Hypothalamus (tissue), 51 donors: ENCODE measurements around the gene STAU1.
A peak's percentile ranks its signal among the peaks of the same experiment; 100 is the strongest.
"Not testable (repeated sequence)": the region's sequence is repeated elsewhere in the genome, so short reads cannot be mapped to it uniquely, and the experiment has no call there.

Experiments
- DNase-seq, 51 donors: peaks; one replicate each; lab custom pipeline; 2025; lab: John Stamatoyannopoulos, UW

The STAU1 gene

DNA sequence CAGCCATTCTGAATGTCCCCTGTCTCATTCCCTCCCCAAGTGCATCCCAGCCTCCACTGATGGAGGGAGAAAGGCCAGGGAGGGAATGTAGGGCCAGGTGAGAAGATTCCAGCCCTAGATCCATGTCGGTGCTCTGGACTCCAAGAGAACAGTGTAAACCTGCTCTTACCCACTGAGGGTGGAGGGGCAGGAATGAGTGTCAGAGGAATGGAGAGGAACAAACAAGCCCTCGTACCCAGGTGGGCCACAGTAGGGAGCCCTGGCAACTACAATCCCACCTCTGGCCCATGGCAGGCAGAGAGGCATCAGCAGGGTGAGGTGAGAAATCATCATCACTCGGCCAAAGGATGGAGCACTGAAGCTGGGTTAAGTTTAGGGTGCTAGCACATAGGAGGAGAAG is 54.6 kb downstream of the STAU1 start:
- DNase-seq = no peak

DNA sequence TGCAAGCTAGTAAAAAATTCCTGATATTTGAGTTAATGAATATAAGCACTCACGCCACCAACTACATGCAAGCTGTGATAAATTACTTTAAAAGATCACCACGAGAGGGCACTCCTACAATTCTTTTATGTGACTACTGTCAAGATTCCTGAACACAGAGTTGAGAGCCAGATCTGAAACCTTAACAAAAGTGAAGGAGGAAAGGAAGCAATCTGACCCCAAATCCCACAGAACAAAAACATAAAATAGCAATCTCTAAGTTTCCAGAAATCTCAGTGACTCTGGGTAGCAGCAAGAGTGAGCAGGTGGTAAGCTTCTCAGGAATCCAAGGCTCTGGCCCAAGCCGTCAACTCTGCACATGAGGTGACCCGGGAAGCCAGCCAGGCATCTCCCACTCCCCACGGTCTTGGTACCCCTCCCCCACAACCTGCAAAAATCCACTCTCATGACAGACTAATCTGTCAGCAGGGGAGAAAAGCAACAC is 55.1 kb downstream of the STAU1 start:
- peak in 6 of 51 donors; percentile 6 to 79 (median 20) for DNase-seq

DNA sequence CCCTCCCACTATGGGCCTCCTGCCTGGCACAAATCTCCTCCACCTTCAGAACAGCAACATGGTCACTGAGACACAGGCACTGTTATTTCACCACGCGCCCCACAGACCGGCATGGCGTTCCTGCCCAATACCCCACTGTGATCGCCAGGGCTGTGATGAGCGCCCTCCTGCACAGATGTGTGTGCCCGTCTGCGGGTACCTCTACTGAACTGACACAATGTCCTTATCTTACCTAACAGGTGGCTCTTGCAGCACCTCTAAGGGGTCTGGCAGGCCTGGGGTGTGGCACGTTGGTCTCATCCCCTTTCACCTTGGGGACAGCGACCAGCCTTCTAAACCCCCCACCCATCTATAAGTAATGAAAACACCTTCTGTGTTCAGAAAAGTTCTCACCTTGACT is 64.2 kb downstream of the STAU1 start:
- DNase-seq = no peak

DNA sequence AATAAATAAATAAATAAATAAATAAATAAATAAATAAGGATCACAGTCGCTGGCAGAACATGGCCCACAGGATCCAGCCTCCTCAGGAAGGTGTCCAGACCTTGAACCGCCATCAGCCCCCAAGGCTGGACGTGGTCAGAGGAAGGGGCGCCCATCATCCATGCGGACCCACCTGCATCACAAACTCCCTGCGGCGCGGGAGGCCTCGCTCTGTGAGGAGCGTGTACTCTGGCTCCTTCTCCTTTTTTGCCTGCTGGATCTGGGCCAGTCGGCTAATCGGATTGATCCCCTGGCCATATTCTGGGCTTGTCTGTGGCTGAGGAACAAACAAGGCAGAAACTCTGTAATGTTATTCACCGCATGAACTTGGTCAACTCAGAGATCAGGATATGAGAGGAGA is 65.2 kb downstream of the STAU1 start:
- no peak for DNase-seq

DNA sequence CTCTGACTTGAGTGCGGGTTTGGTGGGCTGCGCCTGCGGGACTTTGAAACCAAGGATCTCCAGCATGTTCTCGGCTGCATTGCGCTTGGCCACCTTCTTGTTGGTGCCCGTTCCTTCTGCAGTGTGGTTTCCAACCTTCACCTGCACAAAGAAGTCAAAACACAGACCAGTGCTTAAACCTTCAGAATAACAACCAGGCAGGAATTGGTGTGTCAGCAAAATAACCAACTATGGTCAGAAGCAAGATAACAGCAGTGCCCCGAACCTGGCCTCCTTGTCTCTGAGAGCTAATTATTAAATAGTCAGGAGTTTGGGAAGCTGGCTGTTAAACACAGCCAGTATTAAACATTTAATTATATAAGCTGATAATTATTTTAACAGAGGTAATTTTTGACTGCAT is 68.1 kb downstream of the STAU1 start:
- DNase-seq = no peak

DNA sequence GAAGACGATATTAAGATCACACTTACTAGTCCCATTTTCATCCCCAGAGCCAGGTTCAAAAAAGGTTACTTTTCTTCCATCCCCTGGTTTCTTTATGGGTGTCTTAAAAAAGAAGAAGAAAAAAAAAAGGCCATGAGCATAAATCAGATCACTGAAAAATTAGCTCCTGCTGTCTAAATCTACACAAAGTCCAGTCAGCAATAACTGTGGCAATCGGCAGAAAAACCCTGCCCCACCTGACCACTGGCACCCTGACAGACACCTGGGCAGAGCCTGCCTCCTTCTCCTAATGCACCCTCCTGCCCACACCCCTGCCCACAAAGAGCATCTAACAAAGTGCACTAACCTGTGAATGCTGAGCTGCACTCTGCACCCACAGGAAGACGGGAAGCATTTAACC is 69.8 kb downstream of the STAU1 start:
- DNase-seq = no peak

DNA sequence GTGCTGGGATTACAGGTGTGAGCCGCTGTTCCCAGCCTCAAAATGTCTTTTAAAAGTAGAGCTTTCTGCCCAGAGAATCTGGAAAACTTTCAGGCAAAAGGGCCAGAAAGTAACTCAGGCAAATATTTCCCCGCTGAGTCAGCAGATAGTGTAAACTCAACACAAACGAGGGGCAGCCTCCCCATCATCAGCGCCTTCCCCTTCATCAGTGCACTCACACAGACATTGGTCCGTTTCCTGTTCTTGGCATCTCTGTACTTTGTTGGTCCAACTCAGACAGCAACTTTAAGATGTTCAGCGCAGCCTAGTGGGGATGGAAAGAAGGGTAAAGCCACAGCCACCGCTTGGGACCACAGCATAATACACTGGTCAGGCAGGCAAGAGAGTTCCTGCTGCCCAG is 72.6 kb downstream of the STAU1 start:
- no peak for DNase-seq

DNA sequence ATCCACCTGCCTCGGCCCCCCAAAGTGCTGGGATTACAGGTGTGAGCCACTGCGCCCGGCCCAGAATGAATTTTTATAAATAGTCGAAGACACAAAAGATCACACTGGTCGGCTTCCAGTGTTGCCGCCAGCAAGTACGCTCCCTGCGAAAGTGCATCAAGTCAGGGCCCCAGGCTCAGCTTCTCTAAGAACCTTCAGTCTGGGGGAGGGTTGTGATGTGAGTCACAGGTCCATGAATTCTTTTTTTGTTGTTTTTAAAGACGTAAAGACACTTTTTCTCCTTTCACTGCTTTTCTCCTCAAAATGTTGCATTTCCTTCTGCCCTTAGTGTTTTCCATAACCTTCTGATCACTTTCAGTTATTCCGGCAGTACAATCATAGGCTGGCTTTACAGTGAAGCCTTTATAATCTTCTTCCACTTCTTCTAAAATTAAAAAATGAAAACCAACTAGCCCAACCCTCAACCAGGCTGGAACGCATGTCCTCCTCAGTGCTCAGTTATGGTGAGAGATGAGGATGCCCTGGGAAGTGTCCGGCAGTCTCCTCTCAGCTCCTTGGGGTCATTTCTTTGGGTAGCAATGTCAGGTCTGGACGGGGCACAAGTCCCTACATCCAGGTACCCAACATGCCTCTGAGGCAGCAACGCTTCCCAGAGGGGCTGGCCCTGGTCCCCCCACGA is 75.4 kb downstream of the STAU1 start:
- no peak for DNase-seq

DNA sequence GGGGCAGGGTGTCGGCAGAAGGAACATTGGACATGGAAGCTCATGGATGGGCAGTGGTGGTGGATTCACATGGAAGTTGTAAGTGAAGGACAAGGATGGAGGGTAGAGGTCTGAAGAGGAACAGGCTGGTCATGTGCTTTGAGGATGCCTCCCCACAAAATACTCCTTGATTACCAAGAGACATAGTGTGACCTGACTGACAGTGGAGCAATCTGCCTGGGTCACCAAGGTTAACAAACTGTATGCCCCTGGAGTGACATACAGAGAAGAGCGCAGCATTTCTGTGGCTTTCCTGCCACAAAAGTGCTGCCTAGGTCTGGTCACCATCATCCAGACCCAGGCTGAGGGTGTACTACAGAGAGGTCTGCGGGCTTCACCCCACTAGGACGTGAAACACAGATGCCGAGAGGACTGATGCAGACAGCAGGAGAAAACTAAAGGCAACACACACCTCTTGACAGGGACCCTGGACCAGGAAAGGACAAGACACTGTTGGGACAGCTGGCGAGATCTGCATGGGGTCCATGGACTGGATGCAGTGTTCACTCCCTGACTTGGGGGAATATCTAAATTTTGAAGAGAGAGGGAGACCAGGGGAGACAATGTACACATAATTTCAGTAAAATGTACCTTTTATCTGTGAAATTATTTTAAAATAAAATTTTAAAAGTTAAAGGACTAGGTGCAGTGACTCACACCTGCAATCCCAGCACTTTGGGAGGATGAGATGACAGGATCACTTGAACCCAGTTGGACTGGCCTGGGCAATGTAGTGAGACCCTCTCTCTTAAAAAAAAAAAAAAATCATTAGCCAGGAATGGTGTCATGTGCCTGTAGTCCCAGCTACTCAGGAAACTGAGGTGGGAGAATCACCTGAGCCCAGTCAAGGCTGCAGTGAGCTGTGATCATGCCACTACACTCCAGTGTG is 77.1 kb downstream of the STAU1 start:
- no peak for DNase-seq

DNA sequence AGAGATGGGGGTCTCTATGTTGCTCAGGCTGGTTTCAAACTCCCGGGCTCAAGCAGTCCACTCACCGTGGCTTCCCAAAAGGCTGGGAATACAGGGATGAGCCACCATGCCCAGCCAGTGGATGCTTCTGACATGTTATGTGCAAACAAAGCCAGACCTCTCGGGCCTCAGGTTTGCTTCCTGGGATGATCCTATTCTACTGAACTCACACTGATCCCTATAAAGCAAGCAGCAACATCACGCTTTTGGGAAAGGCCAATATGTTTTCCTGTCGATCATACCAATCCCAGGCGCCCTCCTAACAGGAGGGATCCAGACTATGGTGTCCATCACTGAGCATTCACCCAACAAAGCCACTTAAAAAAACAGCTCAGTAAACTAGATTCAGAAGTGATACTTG is 81.8 kb downstream of the STAU1 start:
- DNase-seq = no peak

DNA sequence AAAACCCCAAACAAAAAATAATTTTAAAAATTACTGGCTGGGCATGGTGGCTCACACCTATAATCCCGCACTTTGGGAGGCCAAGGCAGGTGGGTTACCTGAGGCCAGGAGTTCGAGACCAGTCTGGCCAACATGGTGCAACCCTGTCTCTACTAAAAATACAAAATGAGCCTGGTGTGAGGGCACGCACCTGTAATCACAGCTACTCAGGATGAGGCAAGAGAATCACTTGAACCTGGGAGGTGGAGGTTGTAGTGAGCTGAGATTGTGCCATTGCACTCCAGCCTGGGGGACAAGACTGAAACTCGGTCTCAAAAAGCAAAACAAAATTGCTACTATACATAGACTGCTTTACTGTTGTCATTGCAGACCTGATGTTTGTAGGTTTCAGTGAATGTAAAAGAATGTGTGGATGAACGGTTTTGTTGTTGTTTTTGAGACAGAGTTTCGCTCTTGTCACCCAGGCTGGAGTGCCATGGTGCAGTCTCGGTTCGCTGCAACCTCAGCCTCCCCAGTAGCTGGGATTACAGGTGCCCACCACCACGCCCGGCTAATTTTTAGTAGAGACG is 83.1 kb downstream of the STAU1 start:
- DNase-seq = not testable (repeated sequence)

DNA sequence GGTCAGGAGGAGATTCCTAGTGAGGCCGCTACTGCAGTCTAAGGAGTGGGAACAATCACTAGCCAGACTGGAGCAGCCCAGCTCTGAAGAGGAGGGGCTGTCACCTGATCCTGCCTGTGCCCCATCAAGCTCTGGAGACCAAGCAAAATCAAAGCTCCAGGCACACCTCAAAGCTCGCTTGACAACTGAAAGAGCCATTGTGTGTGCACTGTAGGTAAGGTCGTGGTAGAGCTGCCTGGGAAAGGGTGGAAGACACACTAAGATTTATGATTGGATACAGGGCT is 83.8 kb downstream of the STAU1 start:
- DNase-seq = no peak

DNA sequence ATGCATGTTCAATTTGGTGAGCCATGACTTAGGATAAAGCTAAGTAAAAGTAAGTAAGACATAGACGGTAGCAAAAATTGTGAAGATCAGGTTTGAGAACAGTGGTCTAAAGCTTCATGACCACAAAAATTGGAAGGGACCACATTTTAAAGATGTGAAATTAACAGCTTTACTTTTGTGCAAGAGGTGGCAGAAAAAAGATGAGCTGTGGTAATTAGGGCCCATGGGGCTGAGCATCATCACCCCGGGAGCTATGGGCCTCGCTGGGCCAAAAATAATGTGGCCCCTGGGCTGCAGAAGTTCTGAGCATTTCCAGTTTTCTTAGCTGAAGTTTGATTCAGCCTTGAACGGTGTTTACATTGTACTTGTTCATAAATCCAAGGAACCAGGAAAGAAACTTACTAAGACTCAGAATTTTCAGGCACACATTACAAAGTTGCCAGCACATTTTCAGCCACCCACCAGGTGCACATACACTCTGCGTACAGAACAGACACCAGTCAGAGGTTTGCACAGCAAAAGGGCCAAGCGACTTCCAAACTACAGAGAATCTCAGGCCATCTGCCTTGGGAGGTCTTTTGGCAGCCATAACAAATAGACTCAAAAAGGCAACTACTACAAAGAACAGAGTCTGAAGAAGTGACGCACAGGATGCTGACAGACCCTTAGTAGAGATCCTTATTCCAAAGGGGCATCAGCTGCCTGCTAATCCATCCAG is 84.3 kb downstream of the STAU1 start:
- no peak for DNase-seq

DNA sequence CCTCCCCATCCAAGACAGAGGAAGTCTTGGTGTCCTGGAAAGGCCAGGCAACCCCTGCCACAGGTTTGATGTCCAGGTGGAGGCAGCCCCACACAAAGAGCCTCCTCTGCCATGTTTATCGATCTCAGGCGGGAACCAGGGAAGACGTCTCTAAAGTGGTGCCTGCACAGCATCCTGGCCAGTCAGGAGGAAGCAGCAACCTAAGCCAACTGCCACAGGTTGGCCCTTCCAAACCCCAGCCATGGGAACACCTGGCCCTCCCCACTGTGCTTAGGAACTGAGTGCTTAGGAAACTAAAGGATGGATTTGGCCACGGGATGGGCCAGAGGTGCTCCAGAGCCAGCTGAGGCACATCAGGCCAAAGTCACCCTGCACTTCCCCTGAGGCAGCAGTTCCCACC is 85.1 kb downstream of the STAU1 start:
- no peak for DNase-seq

DNA sequence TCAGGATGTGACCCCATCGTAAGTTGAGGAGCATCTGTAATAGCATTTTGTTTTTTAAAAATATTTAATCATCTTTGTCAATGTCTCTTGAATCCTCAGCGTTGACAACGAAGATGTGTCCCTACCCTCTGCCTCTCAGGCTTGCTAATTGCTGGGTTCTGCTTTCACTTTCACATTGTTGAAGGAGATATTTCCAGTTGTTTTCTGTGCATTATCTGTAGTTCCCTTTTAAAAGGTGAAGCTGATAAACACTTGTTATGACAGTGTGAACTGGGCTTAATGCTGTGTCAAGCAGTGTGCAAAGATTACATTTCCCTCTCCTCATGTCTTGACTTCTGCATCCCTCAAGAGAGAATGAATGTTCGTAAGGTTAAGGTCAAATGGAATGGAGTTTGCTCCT is 87.2 kb downstream of the STAU1 start:
- no peak for DNase-seq

DNA sequence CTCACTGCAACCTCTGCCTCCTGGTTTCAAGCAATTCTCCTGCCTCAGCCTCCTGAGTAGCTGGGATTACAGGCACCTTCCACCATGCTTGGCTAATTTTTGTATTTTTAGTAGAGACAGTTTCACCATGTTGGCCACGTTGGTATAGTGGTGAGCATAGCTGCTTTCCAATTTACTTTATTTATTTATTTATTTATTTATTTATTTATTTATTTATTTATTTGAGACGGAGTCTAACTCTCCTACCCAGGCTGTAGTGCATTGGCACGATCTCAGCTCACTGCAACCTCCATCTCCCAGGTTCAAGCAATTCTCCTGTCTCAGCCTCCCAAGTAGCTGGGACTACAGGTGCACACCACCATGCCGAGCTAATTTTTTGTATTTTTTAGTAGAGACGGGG is 87.8 kb downstream of the STAU1 start:
- not testable (repeated sequence) for DNase-seq

DNA sequence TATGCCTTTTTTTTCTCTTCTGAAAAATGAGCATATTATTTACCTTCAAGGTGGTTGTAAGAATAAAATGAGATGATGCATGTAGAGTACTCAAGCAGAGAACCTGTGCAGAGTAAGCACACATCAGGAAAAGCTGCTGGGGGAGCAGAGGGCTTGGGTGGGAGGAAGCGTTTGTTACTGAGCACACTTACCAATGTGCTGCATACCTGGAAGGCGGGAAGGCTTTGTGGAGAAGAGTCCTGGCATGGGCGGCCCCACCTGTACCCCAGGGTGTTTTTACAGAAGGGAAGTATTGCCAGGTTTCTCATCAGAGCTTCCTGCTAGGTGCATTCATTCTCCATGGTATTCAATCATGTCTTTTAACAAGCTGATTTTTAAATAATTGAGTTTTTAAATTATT is 89.1 kb downstream of the STAU1 start:
- DNase-seq = peak in 1 of 51 donors; percentile 2

DNA sequence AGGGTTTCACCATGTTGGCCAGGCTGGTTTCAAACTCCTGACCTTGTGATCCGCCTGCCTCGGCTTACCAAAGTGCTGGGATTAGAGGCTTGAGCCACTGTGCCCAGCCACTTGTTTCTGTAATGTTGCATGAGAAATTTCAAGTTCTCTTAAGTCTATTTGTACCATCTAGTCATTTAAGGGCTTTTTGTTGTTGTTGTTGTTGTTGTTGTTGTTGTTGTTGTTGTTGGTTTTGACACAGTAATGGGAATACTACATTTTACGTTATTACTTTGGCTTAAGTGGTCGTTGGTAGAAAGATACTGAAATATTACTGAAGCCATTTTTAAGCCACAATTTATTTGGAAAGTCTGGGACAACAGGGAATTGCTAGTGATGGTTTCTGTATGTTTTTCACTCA is 90.0 kb downstream of the STAU1 start:
- DNase-seq = no peak

DNA sequence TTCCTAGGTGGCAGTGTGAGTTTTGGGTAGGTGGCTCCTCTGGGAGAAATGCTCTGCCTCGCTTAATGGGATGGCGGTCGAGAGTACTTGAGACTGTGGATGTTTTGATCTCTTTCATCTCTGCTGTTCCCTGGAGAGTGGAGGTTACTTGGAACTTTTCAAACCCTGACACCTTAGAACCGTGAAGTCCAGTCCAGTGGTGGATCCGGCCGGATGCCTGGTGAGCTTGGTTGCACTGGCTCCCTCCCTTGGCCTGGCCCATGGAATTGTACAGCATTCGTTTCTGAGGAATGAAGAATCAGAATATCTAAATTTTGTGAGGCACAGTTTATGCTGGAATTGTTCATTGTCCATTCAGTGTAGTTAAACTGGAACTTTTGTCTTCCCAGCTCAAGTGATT is 91.0 kb downstream of the STAU1 start:
- no peak for DNase-seq

DNA sequence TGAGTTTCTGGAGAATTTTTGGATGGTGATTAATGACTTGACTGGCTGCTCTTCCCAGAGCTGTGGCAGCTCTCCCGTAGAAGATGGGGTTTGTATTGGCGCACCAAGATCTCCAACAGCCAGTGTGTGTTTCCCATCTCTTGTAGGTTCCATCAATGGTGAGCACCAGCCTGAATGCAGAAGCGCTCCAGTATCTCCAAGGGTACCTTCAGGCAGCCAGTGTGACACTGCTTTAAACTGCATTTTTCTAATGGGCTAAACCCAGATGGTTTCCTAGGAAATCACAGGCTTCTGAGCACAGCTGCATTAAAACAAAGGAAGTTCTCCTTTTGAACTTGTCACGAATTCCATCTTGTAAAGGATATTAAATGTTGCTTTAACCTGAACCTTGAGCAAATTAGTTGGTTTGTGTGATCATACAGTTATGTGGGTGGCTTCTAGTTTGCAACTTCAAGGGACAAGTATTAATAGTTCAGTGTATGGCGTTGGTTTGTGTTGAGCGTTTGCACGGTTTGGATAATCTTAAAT is 91.9 kb downstream of the STAU1 start:
- peak in 1 of 51 donors; percentile 7 for DNase-seq

DNA sequence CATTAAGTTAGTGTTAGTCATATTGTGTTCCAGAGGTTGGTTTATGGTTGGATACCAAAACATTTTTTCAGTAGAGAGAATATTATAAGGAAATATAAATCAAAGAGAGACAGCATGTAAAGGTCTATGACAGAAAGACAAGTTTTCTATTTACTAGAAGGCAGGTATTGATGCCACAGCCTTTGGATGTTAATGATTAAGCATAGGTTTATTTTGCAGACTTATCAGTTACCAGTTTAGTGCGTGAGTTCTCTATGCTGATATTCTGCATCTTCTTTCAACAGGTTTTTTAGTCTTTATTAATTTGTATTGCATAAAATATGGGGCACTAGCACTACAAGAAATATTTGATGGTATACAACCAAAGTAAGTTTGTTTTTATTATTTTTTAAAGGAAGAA is 96.4 kb downstream of the STAU1 start:
- no peak for DNase-seq
